H1 (cell line): Measurements from ENCODE around the gene THBS1. TPM values are rescaled to one million over a fixed set of nuclear protein-coding genes. Genes with fewer than 3 reads are reported as not detected.

ENCODE experiments used
- CTCF ChIA-PET: fragments of 300-600 bp; sonication (Branson Sonifier 250); formaldehyde crosslinking; loops from one replicate; lab custom pipeline; 2021; ENCODE audit not compliant: partially characterized antibody; lab: Charles Lee
- POLR2A ChIA-PET: fragments of 300-600 bp; sonication (Branson Sonifier 250); formaldehyde crosslinking; loops from one replicate; lab custom pipeline; 2021; ENCODE audit warnings: inconsistent platforms; ENCODE audit not compliant: partially characterized antibody; lab: Charles Lee
- DNase-seq, 2 experiments: peaks; one replicate each; pipeline versions ENCODE4 v3.0.0 to v3.0.0-alpha.2; 2010 to 2022; ENCODE audit warnings: low spot score in 2 of 2, low read depth in 1 of 2, mixed read lengths in 1 of 2
- FAIRE-seq: peaks from 2 replicates; lab custom pipeline; 2011; peaks lifted over from hg19 to GRCh38; lab: Jason Lieb, UNC
- H2AFZ ChIP-seq: 2 replicates; pipeline ENCODE4 v1.8.1; 2012; ENCODE audit warnings: low read length, inconsistent platforms
- H2AK5ac ChIP-seq: 2 replicates; pipeline ENCODE4 v1.6.1; 2013; ENCODE audit warnings: low read depth, low read length
- H2BK120ac ChIP-seq: replicated peaks from 2 replicates; pipeline ENCODE3; 2013; ENCODE audit warnings: low read depth, low read length, inconsistent platforms
- H2BK12ac ChIP-seq: 2 replicates; pipeline ENCODE4 v1.6.1; 2013; ENCODE audit warnings: low read depth, low read length
- H2BK15ac ChIP-seq: 2 replicates; pipeline ENCODE4 v1.6.1; 2013; ENCODE audit warnings: low read length
- H2BK20ac ChIP-seq: 2 replicates; pipeline ENCODE4 v1.6.1; 2013; ENCODE audit warnings: low read length
- H2BK5ac ChIP-seq: 2 replicates; pipeline ENCODE4 v1.6.1; 2013; ENCODE audit warnings: low read depth, low read length
- H3K14ac ChIP-seq: 2 replicates; pipeline ENCODE4 v1.6.1; 2013; ENCODE audit warnings: inconsistent platforms; ENCODE audit not compliant: insufficient read length
- H3K18ac ChIP-seq: 2 replicates; pipeline ENCODE4 v1.6.1; 2013; ENCODE audit warnings: low read length; ENCODE audit errors: extremely low read depth
- H3K23ac ChIP-seq: 2 replicates; pipeline ENCODE4 v1.6.1; 2013; ENCODE audit warnings: inconsistent platforms; ENCODE audit not compliant: insufficient read length
- H3K23me2 ChIP-seq: 2 replicates; pipeline ENCODE4 v1.6.1; 2013; ENCODE audit warnings: low read depth, low read length
- H3K27ac ChIP-seq: 2 replicates; pipeline ENCODE4 v1.6.1; 2011; ENCODE audit warnings: low read depth, low read length, inconsistent platforms
- H3K27me3 ChIP-seq, 4 experiments: replicated peaks in 1 of 4; 1 replicate in 1 of 4; 2 replicates in 3 of 4; pipeline versions ENCODE4 v1.6.1 to v1.8.1; 2011 to 2013; ENCODE audit warnings: low read length in 3 of 4, mild to moderate bottlenecking in 3 of 4, inconsistent platforms in 2 of 4, mixed read lengths in 2 of 4, moderate library complexity in 1 of 4; ENCODE audit not compliant: control insufficient read depth in 3 of 4, insufficient read depth in 3 of 4; ENCODE audit errors: extremely low read depth in 1 of 4
- H3K36me3 ChIP-seq, 4 experiments: 2 replicates each; pipeline versions ENCODE4 v1.6.1 to v1.8.1; 2011 to 2013; ENCODE audit warnings: mild to moderate bottlenecking in 4 of 4, low read length in 3 of 4, moderate library complexity in 2 of 4, control low read depth in 1 of 4, inconsistent platforms in 1 of 4; ENCODE audit not compliant: insufficient read depth in 4 of 4, control insufficient read depth in 2 of 4
- H3K4ac ChIP-seq: replicated peaks from 2 replicates; pipeline ENCODE3; 2013; ENCODE audit warnings: low read length, low read depth, mixed read lengths, inconsistent platforms; ENCODE audit not compliant: insufficient read length
- H3K4me1 ChIP-seq, 4 experiments: replicated peaks in 1 of 4; 1 replicate in 1 of 4; 2 replicates in 3 of 4; pipeline versions ENCODE4 v1.6.1 to v1.8.1; 2011 to 2013; ENCODE audit warnings: low read length in 3 of 4, inconsistent platforms in 2 of 4, mixed read lengths in 1 of 4; ENCODE audit not compliant: insufficient read depth in 4 of 4, control insufficient read depth in 3 of 4
- H3K4me2 ChIP-seq, 2 experiments: 2 replicates each; pipeline versions ENCODE4 v1.6.1 to v1.8.1; 2011 to 2013; ENCODE audit warnings: low read depth in 2 of 2, low read length in 2 of 2, control low read depth in 1 of 2, inconsistent platforms in 1 of 2, mild to moderate bottlenecking in 1 of 2; ENCODE audit not compliant: insufficient read depth in 1 of 2
- H3K4me3 ChIP-seq, 4 experiments: fragments of 200-600, 300-600 bp in 1 of 4; sonication (generic), shearing (Covaris generic), sonication (Bioruptor Twin) in 1 of 4; 2 replicates each; pipeline versions ENCODE4 v1.5.1 to v1.8.1; 2011 to 2016; ENCODE audit warnings: low read length in 4 of 4, low read depth in 3 of 4, control low read depth in 2 of 4, inconsistent platforms in 2 of 4, mild to moderate bottlenecking in 2 of 4, mixed read lengths in 1 of 4, moderate library complexity in 1 of 4; ENCODE audit not compliant: insufficient read depth in 2 of 4; ENCODE audit errors: extremely low read depth in 1 of 4
- H3K56ac ChIP-seq: replicated peaks from 2 replicates; pipeline ENCODE3; 2013; ENCODE audit warnings: low read depth, mild to moderate bottlenecking, mixed read lengths, low read length, inconsistent platforms; ENCODE audit not compliant: insufficient read length
- H3K79me1 ChIP-seq: 2 replicates; pipeline ENCODE4 v1.6.1; 2013; ENCODE audit warnings: low read depth, low read length, control low read depth
- H3K79me2 ChIP-seq, 2 experiments: 2 replicates each; pipeline versions ENCODE4 v1.6.1 to v1.8.1; 2012 to 2013; ENCODE audit warnings: low read length in 2 of 2, mild to moderate bottlenecking in 2 of 2, inconsistent platforms in 1 of 2; ENCODE audit not compliant: insufficient read depth in 2 of 2, control insufficient read depth in 1 of 2
- H3K9ac ChIP-seq, 4 experiments: replicated peaks in 1 of 4; 1 replicate in 1 of 4; 2 replicates in 3 of 4; pipeline versions ENCODE4 v1.6.1 to v1.8.1; 2011 to 2013; ENCODE audit warnings: low read depth in 3 of 4, low read length in 3 of 4, control low read depth in 2 of 4, mild to moderate bottlenecking in 2 of 4, moderate library complexity in 2 of 4, inconsistent platforms in 1 of 4; ENCODE audit errors: extremely low read depth in 1 of 4
- H3K9me3 ChIP-seq, 2 experiments: 2 replicates each; pipeline versions ENCODE4 v1.6.1 to v1.8.1; 2012 to 2013; ENCODE audit warnings: mild to moderate bottlenecking in 2 of 2, moderate library complexity in 2 of 2, control low read depth in 1 of 2, inconsistent platforms in 1 of 2, low read depth in 1 of 2, low read length in 1 of 2, mixed read lengths in 1 of 2; ENCODE audit not compliant: insufficient read depth in 2 of 2
- H4K20me1 ChIP-seq, 2 experiments: replicated peaks in 1 of 2; 2 replicates each; pipeline versions ENCODE3 to v1.8.1; 2011 to 2013; ENCODE audit warnings: inconsistent platforms in 2 of 2, low read length in 2 of 2, mild to moderate bottlenecking in 1 of 2; ENCODE audit not compliant: insufficient read depth in 2 of 2, control insufficient read depth in 1 of 2
- H4K5ac ChIP-seq: 2 replicates; pipeline ENCODE4 v1.6.1; 2013; ENCODE audit warnings: low read length, low read depth, mixed read lengths, inconsistent platforms; ENCODE audit not compliant: insufficient read length
- H4K8ac ChIP-seq: 2 replicates; pipeline ENCODE4 v1.8.0; 2013; ENCODE audit warnings: mild to moderate bottlenecking, moderate library complexity, low read length, inconsistent platforms; ENCODE audit not compliant: insufficient read depth; ENCODE audit errors: extremely low read depth
- H4K91ac ChIP-seq: replicated peaks from 2 replicates; pipeline ENCODE3; 2013; ENCODE audit warnings: low read length, mixed read lengths, inconsistent platforms; ENCODE audit not compliant: insufficient read length
- CHD2 ChIP-seq: IDR thresholded peaks from 2 replicates; pipeline ENCODE4 v1.6.1; 2012; ENCODE audit warnings: low read length, improper control_type of control experiment
- HDAC2 ChIP-seq, 2 experiments: fragments of 300-600 bp in 1 of 2; sonication (generic) in 1 of 2; IDR thresholded peaks; 2 replicates each; pipeline ENCODE4 v1.6.1; 2011 to 2012; ENCODE audit warnings: low read depth in 2 of 2, low read length in 2 of 2, mild to moderate bottlenecking in 2 of 2, moderate library complexity in 2 of 2, borderline replicate concordance in 1 of 2, inconsistent platforms in 1 of 2
- JUN ChIP-seq: IDR thresholded peaks from 2 replicates; pipeline ENCODE4 v1.6.1; 2011; ENCODE audit warnings: low read depth, mild to moderate bottlenecking, improper control_type of control experiment, low read length
- KDM4A ChIP-seq: IDR thresholded peaks from one replicate; pipeline ENCODE4 v1.7.1; 2012; ENCODE audit warnings: low read depth, mild to moderate bottlenecking, moderate library complexity, low read length, inconsistent platforms; ENCODE audit not compliant: severe bottlenecking
- NRF1 ChIP-seq: IDR thresholded peaks from 2 replicates; pipeline ENCODE4 v1.6.1; 2011; ENCODE audit warnings: mild to moderate bottlenecking, low read depth, low read length, improper control_type of control experiment
- RAD21 ChIP-seq, 2 experiments: IDR thresholded peaks in 1 of 2; conservative IDR thresholded peaks in 1 of 2; 2 replicates each; pipeline ENCODE4 v1.6.1; 2011; ENCODE audit warnings: low read depth in 2 of 2, low read length in 2 of 2, improper control_type of control experiment in 1 of 2, inconsistent platforms in 1 of 2, mild to moderate bottlenecking in 1 of 2, moderate library complexity in 1 of 2
- RBBP5 ChIP-seq: IDR thresholded peaks from 2 replicates; pipeline ENCODE4 v1.7.1; 2012; ENCODE audit warnings: low read depth, mild to moderate bottlenecking, inconsistent platforms, low read length, moderate library complexity, borderline replicate concordance
- SIRT6 ChIP-seq: IDR thresholded peaks from one replicate; pipeline ENCODE4 v1.7.1; 2012; ENCODE audit warnings: low read length, inconsistent platforms
- SP1 ChIP-seq: IDR thresholded peaks from 2 replicates; pipeline ENCODE4 v1.6.1; 2011; ENCODE audit warnings: low read depth, low read length
- YY1 ChIP-seq: IDR thresholded peaks from 2 replicates; pipeline ENCODE4 v1.6.1; 2011; ENCODE audit warnings: low read depth, mild to moderate bottlenecking, low read length
- WGBS, 2 experiments: shearing (Covaris generic) in 1 of 2; methylation state at CpG; one replicate each; pipeline versions ENCODE4 v1.1.6 to v1.1.7; 2013 to 2015; ENCODE audit warnings: low lambda C conversion rate in 2 of 2, mixed read lengths in 2 of 2, inconsistent platforms in 1 of 2, low coverage in 1 of 2, missing lambda C conversion rate in 1 of 2; ENCODE audit not compliant: insufficient replicate concordance in 2 of 2, insufficient coverage in 1 of 2, insufficient read length in 1 of 2; ENCODE audit errors: extremely low coverage in 1 of 2, missing lambda C conversion rate in 1 of 2; 5-methylcytosine and 5-hydroxymethylcytosine counted together
- polyA plus RNA-seq, 7 experiments: library from polyadenylated mRNA; depleted of rRNA in 3 of 7; stranded (reverse) in 5 of 7; unstranded in 2 of 7; fragments of >200 nt in 5 of 7; fragments of 200-250 nt in 2 of 7; gene quantifications; 1 replicate in 5 of 7; 2 replicates in 1 of 7; 4 replicates in 1 of 7; pipeline versions ENCODE4 v1.2.1 to v1.2.3, GENCODE V29; 2011 to 2013; ENCODE audit warnings: missing spikeins in 2 of 7, mixed read lengths in 2 of 7
- total RNA-seq: library from RNA; stranded (reverse); fragmentation: NEBNext Ultra II Directional; extraction: Animal tissue kit (Norgen Biotek cat#: 25700); gene quantifications from 2 replicates; pipeline ENCODE4 v1.2.1, GENCODE V29; 2021
- TF ChIP-seq, protein P1 (sequence below): IDR thresholded peaks from 2 replicates; pipeline ENCODE4 v1.6.1; 2012; ENCODE audit warnings: low read length, inconsistent platforms

Gene THBS1
- total and polyA plus RNA-seq, 2 of the 8 experiments (the other 6 are each of a cell fraction or from before 2014, with no cell fraction given), result 10.3 to 63.3 TPM

DNA sequence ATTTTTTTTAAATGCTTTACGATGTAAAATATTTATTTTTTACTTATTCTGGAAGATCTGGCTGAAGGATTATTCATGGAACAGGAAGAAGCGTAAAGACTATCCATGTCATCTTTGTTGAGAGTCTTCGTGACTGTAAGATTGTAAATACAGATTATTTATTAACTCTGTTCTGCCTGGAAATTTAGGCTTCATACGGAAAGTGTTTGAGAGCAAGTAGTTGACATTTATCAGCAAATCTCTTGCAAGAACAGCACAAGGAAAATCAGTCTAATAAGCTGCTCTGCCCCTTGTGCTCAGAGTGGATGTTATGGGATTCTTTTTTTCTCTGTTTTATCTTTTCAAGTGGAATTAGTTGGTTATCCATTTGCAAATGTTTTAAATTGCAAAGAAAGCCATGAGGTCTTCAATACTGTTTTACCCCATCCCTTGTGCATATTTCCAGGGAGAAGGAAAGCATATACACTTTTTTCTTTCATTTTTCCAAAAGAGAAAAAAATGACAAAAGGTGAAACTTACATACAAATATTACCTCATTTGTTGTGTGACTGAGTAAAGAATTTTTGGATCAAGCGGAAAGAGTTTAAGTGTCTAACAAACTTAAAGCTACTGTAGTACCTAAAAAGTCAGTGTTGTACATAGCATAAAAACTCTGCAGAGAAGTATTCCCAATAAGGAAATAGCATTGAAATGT lies 15.6 kb downstream of the THBS1 start:
- no peak overlapping the region for H3K23ac ChIP-seq
- no peak overlapping the region for H2BK20ac ChIP-seq
- H3K4me3 ChIP-seq, result no peak overlapping the region
- FAIRE-seq, result no peak
- H4K20me1 ChIP-seq, result peaks cover 0 to 2% of the 10 kb centered on the region in 2 experiments
- no peak overlapping the region for H3K18ac ChIP-seq
- WGBS, 2 experiments, result 85% methylated on average over 5 of the region's 5 CpGs; no CpG with 5 or more reads in 1 of the 2 experiments
- no peak overlapping the region for H4K91ac ChIP-seq
- H4K8ac ChIP-seq, result no peak overlapping the region
- no peaks in the 10 kb centered on the region for H3K9me3 ChIP-seq
- no peak overlapping the region for H2AFZ ChIP-seq
- H3K56ac ChIP-seq, result no peak overlapping the region
- no peak overlapping the region for H2BK12ac ChIP-seq
- no peaks in the 10 kb centered on the region for H3K79me2 ChIP-seq
- no peak overlapping the region for H4K5ac ChIP-seq
- H3K14ac ChIP-seq, result no peak overlapping the region
- H2BK15ac ChIP-seq, result no peak overlapping the region
- no peaks in the 10 kb centered on the region; a peak in 1 of 7 replicates for H3K4me1 ChIP-seq
- TF ChIP-seq RAD21 (IDR thresholded peaks at IDR 0.05 in 1 of 2, conservative IDR thresholded peaks at IDR 0.05 in 1 of 2; ENCODE audit: low read depth in 2 of 2, low read length in 2 of 2) (no peak), SIRT6 (no peak), JUN (no peak), SP1 (no peak), NRF1 (no peak), HDAC2 (IDR thresholded peaks at IDR 0.05; ENCODE audit: borderline replicate concordance in 1 of 2, low read depth in 2 of 2, low read length in 2 of 2) (no peak), YY1 (no peak), KDM4A (no peak), RBBP5 (no peak), CHD2 (no peak)
- TF ChIP-seq, protein P1, sequence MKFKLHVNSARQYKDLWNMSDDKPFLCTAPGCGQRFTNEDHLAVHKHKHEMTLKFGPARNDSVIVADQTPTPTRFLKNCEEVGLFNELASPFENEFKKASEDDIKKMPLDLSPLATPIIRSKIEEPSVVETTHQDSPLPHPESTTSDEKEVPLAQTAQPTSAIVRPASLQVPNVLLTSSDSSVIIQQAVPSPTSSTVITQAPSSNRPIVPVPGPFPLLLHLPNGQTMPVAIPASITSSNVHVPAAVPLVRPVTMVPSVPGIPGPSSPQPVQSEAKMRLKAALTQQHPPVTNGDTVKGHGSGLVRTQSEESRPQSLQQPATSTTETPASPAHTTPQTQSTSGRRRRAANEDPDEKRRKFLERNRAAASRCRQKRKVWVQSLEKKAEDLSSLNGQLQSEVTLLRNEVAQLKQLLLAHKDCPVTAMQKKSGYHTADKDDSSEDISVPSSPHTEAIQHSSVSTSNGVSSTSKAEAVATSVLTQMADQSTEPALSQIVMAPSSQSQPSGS, result no peak
- no peak overlapping the region for H3K4ac ChIP-seq
- H3K27me3 ChIP-seq, result no peaks in the 10 kb centered on the region
- peaks cover 20 to 55% (median 38%) of the 10 kb centered on the region in 4 experiments for H3K36me3 ChIP-seq
- no peaks in the 10 kb centered on the region for H3K23me2 ChIP-seq
- no peak overlapping the region for H2BK120ac ChIP-seq
- no peak overlapping the region for H2BK5ac ChIP-seq
- no peak for DNase-seq
- ChIA-PET CTCF (interaction anchor here (0.5 to 1.1 kb wide), 3 partner anchors 14 to 271 kb away, joined by 3 to 5 read pairs (median 4); no protein-coding TSS in a partner anchor), POLR2A (interaction anchor here (0.7 to 16.2 kb wide), 3 partner anchors 10 to 460 kb away, joined by 3 to 117 read pairs (median 22); partner anchors contain the start of gene THBS1)
- no peak overlapping the region for H3K4me2 ChIP-seq
- H3K9ac ChIP-seq, result no peak overlapping the region
- H3K27ac ChIP-seq, result no peak overlapping the region
- no peak overlapping the region for H2AK5ac ChIP-seq
- H3K79me1 ChIP-seq, result no peaks in the 10 kb centered on the region
